ENCODE measurements around the gene TAT. TPM values are rescaled to one million over a fixed set of nuclear protein-coding genes. Genes with fewer than 3 reads are reported as not detected.
A peak's percentile ranks its signal among the peaks of the same experiment; 100 is the strongest.

TAT gene
- total RNA-seq, 2 donors from 2014 or later: not detected

DNA sequence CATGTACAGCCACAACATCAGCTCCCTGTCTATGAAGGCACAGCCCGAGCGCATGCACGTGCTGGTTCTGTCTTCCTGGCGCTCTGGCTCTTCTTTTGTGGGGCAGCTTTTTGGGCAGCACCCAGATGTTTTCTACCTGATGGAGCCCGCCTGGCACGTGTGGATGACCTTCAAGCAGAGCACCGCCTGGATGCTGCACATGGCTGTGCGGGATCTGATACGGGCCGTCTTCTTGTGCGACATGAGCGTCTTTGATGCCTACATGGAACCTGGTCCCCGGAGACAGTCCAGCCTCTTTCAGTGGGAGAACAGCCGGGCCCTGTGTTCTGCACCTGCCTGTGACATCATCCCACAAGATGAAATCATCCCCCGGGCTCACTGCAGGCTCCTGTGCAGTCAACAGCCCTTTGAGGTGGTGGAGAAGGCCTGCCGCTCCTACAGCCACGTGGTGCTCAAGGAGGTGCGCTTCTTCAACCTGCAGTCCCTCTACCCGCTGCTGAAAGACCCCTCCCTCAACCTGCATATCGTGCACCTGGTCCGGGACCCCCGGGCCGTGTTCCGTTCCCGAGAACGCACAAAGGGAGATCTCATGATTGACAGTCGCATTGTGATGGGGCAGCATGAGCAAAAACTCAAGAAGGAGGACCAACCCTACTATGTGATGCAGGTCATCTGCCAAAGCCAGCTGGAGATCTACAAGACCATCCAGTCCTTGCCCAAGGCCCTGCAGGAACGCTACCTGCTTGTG, 40.0 kb downstream of the TAT start:
- no peak for ATAC-seq (replicated peaks)
- Mint-ChIP-seq H3K27me3 (peaks cover 7% of the 10 kb centered on the region), H3K27ac (no peak overlapping the region), H3K36me3 (ENCODE audit: low read depth) (no peaks in the 10 kb centered on the region), H3K4me3 (no peak overlapping the region), H3K9me3 (no peaks in the 10 kb centered on the region), H3K4me1 (peaks cover under 1% of the 10 kb centered on the region)

DNA sequence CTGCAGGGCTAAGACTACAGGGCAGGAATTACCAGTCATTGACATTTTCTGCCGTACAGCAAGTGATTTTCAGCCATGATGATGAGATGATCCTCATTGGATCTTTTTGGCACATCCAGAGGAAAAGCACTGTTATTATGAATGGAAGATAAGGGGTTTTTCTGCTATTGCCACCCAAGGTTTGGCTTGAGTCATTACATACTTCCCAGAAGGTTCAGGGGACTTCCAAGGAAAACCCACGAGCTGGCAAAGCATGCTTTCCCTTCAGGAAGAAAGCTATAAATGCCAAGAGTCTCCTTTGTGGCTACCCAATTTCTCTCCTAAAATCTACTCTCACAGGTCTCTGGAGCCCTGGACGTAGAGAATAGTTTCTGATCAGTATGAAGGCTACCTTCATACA, 44.5 kb downstream of the TAT start:
- Mint-ChIP-seq H3K9me3 (no peaks in the 10 kb centered on the region), H3K27ac (no peak overlapping the region), H3K36me3 (ENCODE audit: low read depth) (no peaks in the 10 kb centered on the region), H3K4me3 (no peak overlapping the region), H3K4me1 (no peaks in the 10 kb centered on the region), H3K27me3 (peaks cover 14% of the 10 kb centered on the region)
- ATAC-seq (replicated peaks): no peak

DNA sequence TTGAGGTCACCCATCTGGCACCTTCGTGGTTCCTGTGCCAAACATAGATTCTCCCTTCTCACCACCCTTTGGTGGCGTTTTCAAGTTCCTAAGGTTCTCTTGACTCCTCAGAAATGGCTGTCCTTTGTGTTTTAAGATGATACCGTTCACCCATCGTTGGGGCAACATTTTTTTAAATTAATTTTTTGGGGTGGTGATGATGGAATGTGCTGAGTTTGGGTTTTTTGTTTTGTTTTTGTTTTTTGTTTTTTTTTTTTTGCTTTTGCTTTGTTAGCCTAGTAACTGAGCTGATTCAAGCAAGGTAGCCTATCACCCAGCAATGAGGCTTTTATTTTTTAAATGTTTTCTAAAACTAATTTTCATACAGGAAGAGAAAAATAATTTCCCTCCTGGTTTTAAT, 48.0 kb downstream of the TAT start:
- H3K36me3 Mint-ChIP-seq (ENCODE audit: low read depth): no peaks in the 10 kb centered on the region
- no peak overlapping the region for H3K27ac Mint-ChIP-seq
- no peaks in the 10 kb centered on the region for H3K9me3 Mint-ChIP-seq
- H3K4me3 Mint-ChIP-seq: no peak overlapping the region
- no peak for ATAC-seq (replicated peaks)
- no peaks in the 10 kb centered on the region for H3K4me1 Mint-ChIP-seq
- peaks cover 22% of the 10 kb centered on the region for H3K27me3 Mint-ChIP-seq

DNA sequence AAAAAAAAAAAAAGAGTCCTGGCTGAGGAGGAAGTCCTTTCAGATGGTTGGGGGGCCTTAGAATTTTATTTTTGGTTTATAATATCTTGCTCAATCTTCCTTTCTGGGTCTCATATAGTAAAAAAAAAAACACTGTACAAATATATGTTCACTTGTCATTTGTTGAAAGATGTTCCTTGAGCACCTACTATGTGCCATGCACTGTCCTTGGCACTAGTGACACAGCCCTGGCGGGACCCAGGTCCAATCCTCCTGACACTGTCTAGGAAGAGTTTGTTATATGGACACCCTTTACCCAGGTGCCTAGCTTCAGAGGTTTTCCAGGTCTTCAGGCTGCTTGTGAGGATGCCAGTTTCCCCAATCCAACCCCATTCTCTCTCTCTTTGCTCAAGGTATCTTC, 48.6 kb downstream of the TAT start:
- H3K27me3 Mint-ChIP-seq: peaks cover 22% of the 10 kb centered on the region
- no peak overlapping the region for H3K4me3 Mint-ChIP-seq
- H3K9me3 Mint-ChIP-seq: no peaks in the 10 kb centered on the region
- no peak overlapping the region for H3K27ac Mint-ChIP-seq
- H3K4me1 Mint-ChIP-seq: no peaks in the 10 kb centered on the region
- ATAC-seq (replicated peaks): no peak
- no peaks in the 10 kb centered on the region for H3K36me3 Mint-ChIP-seq (ENCODE audit: low read depth)

DNA sequence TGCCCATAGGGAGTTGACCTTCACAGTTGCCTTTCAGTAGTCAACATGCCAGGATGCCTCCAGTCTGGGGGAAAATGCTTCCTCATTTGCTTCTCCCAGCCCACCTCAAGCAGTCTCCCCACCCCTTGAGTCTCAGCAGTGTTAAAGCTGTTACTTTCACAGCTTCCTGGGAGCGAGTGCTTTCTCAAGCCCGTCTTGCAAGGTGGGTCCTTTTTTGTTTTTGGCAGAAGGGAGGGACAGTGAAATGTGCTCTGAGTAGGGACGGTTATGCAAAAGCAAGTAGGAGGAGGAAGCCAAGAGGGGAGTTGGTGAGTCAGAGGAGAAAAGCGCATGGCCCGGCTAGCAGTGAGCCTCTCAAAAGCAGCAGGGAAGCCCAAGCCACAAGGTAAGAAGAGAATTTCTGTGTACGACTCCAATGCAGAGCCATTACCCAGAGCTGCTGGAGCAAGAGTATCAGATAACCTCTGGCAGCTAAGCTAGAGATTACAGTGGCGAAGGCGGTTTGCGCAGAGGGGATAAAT, 50.7 kb downstream of the TAT start, which contains the start of gene CHST4:
Gene CHST4, plus strand, starts transcription at position 316 of the 521 bp plus-strand sequence. CDS start 10,252 bp downstream, outside the sequence.
- no peak within 1 kb of the TSS for H3K27ac Mint-ChIP-seq
- H3K36me3 Mint-ChIP-seq (ENCODE audit: low read depth): no peaks in the 10 kb centered on the region
- H3K4me1 Mint-ChIP-seq: no peaks in the 10 kb centered on the region
- H3K27me3 Mint-ChIP-seq: peaks cover 24% of the 10 kb centered on the region
- H3K9me3 Mint-ChIP-seq: no peaks in the 10 kb centered on the region
- no peak within 1 kb of the TSS for H3K4me3 Mint-ChIP-seq
- peak; percentile 43 for ATAC-seq (replicated peaks)

DNA sequence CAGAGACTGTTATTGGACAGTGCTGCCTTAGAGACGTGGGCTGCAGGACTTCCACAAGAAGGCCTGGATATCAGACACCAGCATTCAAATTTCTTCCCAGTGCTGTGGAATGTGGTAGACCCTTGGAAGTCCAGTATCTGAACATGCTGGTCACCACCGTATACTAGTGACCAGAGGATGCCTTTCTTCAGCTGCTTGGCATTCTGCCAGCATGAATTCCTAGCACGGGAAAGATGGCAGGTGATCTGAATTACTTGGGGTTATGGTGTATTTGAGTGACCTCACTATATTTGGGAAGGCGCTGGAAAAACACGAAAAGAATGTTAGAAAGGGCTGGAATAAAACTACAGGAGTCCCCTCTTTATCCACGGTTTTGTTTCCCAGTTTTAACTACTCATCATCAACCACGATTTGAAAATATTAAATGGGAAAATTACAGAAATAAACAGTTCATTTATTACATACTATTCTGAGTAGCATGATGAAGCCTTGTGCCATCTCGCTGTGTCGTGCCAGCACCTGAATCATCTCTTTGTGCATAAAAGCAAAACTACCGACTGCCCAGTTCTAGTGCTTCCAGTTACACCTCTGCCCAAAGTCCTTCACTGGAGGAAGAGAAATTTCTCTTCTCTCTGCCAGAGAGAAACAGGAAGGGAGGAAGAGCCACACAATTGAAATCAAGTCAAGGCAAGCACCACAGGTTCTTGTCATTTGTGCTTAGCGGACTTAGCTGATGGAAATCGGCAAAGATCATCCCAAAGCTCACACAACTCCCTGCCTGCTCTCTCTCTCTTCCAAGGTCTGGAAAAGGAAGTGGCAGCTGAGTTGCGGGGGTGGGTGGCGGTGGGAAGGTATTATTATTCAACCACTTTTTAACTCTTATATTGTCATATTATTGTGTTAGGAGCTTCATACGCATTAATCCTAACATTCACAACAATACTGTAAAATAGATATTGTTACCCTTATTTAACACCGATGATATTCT, 52.0 kb downstream of the TAT start:
- no peak for ATAC-seq (replicated peaks)
- Mint-ChIP-seq H3K9me3 (no peaks in the 10 kb centered on the region), H3K4me1 (no peaks in the 10 kb centered on the region), H3K4me3 (no peak overlapping the region), H3K27me3 (peaks cover 24% of the 10 kb centered on the region), H3K27ac (no peak overlapping the region), H3K36me3 (ENCODE audit: low read depth) (no peaks in the 10 kb centered on the region)

DNA sequence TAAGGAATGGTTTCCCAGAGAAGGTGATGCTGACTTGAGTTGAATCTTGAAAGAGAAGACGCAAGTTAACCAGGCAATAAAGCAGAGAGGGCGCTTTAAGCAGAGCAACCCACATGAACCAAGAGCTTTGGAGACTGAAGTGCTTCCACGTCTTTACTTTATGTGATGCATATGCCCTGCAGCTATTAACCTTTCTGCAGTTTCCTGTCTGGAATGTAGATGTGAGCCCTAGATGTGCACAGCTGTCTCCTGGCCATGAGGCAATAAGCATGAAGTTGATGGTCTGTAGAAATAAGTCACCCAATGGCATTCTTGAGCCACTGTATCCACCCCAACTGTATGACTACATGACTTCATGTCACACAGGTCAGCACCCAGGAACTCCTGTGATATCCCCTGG, 56.3 kb downstream of the TAT start:
- no peak for ATAC-seq (replicated peaks)
- no peaks in the 10 kb centered on the region for H3K36me3 Mint-ChIP-seq (ENCODE audit: low read depth)
- no peak overlapping the region for H3K4me3 Mint-ChIP-seq
- H3K4me1 Mint-ChIP-seq: no peaks in the 10 kb centered on the region
- H3K27ac Mint-ChIP-seq: no peak overlapping the region
- H3K27me3 Mint-ChIP-seq: peaks cover 11% of the 10 kb centered on the region
- no peaks in the 10 kb centered on the region for H3K9me3 Mint-ChIP-seq

Other genes with a start within 250 kb of the TAT start
- not detected for gene CALB2, start 218.4 kb downstream of the TAT start, total RNA-seq
- gene TLE7, start 135.0 kb downstream of the TAT start, total RNA-seq: not detected
- 1 to 10 TPM; 6.8 to 9.3 TPM for gene ZNF23, start 114.8 kb downstream of the TAT start, total RNA-seq
- gene ZNF19, start 87.8 kb downstream of the TAT start, total RNA-seq: 1 to 10 TPM; 1.1 to 3.4 TPM
- not detected for gene CHST4, start 50.7 kb downstream of the TAT start, total RNA-seq
- not detected for gene MARVELD3, start 49.1 kb upstream of the TAT start, total RNA-seq
- gene PHLPP2, start 147.6 kb upstream of the TAT start, total RNA-seq: 1 to 10 TPM; 8.7 to 9.4 TPM
- 10 to 100 TPM; 81.7 to 88.7 TPM for gene AP1G1, start 231.7 kb upstream of the TAT start, total RNA-seq